IMR-90 (cell line): ENCODE measurements around the gene RCN2.

Source experiments
- CEBPB ChIP-seq: IDR thresholded peaks from 2 replicates; pipeline ENCODE4 v1.6.1; 2012; ENCODE audit warnings: low read depth, low read length, improper control_type of control experiment
- MAFK ChIP-seq: IDR thresholded peaks from 2 replicates; pipeline ENCODE4 v1.6.1; 2012; ENCODE audit warnings: low read depth, low read length, improper control_type of control experiment
- POLR2A ChIP-seq: IDR thresholded peaks from 2 replicates; pipeline ENCODE4 v1.6.1; 2012; ENCODE audit warnings: mild to moderate bottlenecking, low read depth, low read length
- RAD21 ChIP-seq: IDR thresholded peaks from 2 replicates; pipeline ENCODE4 v1.6.1; 2012; ENCODE audit warnings: low read length, improper control_type of control experiment
- RCOR1 ChIP-seq: IDR thresholded peaks from 2 replicates; pipeline ENCODE4 v1.6.1; 2012; ENCODE audit warnings: mild to moderate bottlenecking, low read length, improper control_type of control experiment; ENCODE audit not compliant: insufficient replicate concordance
- RFX5 ChIP-seq: IDR thresholded peaks from 2 replicates; pipeline ENCODE4 v1.8.0; 2012; ENCODE audit warnings: low read depth, mild to moderate bottlenecking, low read length, moderate library complexity
- SMC3 ChIP-seq: fragments of 150-350 bp; IDR thresholded peaks from 2 replicates; pipeline ENCODE4 v1.6.1; 2016; ENCODE audit warnings: low read depth, mild to moderate bottlenecking, antibody characterized with exemption, low read length, moderate library complexity
- TF ChIP-seq, protein P1 (sequence below): conservative IDR thresholded peaks from 2 replicates; pipeline ENCODE4 v1.5.1; 2012; ENCODE audit warnings: mild to moderate bottlenecking, low read depth, low read length, improper control_type of control experiment
- TF ChIP-seq, protein P2 (sequence below): fragments of 150-350 bp; IDR thresholded peaks from 2 replicates; pipeline ENCODE4 v1.6.1; 2017; ENCODE audit warnings: mild to moderate bottlenecking, antibody characterized with exemption, low read length, low read depth

DNA sequence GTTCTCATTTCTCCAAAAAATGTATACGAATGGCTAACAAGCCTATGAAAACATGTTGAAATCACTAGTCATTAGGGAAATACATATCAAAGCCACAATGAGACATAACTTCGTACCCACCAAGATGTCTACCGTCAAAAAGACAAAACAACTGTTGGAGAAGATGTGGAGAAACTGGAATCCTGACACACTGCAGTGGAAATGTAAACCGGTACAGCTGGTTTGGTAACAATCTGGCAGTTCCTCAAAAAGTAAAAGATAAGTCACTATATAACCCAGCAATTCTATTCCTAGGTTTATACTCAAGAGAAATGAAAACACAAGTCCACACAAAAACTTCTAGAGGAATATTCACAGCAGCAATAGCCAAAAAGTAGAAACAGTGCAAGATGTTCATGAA is 33.4 kb upstream of the RCN2 start:
- TF ChIP-seq, protein P1, sequence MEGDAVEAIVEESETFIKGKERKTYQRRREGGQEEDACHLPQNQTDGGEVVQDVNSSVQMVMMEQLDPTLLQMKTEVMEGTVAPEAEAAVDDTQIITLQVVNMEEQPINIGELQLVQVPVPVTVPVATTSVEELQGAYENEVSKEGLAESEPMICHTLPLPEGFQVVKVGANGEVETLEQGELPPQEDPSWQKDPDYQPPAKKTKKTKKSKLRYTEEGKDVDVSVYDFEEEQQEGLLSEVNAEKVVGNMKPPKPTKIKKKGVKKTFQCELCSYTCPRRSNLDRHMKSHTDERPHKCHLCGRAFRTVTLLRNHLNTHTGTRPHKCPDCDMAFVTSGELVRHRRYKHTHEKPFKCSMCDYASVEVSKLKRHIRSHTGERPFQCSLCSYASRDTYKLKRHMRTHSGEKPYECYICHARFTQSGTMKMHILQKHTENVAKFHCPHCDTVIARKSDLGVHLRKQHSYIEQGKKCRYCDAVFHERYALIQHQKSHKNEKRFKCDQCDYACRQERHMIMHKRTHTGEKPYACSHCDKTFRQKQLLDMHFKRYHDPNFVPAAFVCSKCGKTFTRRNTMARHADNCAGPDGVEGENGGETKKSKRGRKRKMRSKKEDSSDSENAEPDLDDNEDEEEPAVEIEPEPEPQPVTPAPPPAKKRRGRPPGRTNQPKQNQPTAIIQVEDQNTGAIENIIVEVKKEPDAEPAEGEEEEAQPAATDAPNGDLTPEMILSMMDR: no peak
- TF ChIP-seq RAD21 (no peak), RFX5 (no peak), CEBPB (no peak), RCOR1 (no peak), POLR2A (no peak), MAFK (no peak), SMC3 (no peak)
- TF ChIP-seq, protein P2, sequence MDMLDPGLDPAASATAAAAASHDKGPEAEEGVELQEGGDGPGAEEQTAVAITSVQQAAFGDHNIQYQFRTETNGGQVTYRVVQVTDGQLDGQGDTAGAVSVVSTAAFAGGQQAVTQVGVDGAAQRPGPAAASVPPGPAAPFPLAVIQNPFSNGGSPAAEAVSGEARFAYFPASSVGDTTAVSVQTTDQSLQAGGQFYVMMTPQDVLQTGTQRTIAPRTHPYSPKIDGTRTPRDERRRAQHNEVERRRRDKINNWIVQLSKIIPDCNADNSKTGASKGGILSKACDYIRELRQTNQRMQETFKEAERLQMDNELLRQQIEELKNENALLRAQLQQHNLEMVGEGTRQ: no peak
